HG02840 (cell line): ENCODE results near the gene NARS2.
A peak's percentile ranks its signal among the peaks of the same experiment; 100 is the strongest.

Source experiments
- ATAC-seq: cut with Tn5 transposase; IDR thresholded peaks from one replicate; pipeline ENCODE4 v1.9.1; 2021; ENCODE audit warnings: mild to moderate bottlenecking, moderate library complexity, moderate number of reproducible peaks; ENCODE audit not compliant: unreplicated experiment, low FRiP score

The NARS2 gene

DNA sequence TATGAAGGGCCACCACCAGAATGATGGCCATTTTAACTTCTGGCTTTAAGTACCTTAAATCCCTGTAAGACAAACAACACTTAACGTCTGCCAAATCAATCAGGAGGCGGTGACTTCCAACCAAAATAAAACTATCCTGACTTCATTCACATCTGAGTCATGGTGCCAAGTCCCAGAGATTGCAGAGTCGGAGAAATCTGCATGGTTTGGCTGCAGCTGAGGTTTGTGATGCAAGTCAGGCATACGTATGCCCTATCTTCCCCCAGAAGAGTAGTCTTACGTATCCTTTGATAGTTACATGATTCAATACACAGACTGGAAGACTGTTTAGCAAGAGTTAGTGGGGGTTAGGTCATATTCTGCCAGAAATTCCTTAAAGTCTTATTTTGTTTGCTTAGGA is 155.3 kb downstream of the NARS2 start:
- no peak for ATAC-seq

DNA sequence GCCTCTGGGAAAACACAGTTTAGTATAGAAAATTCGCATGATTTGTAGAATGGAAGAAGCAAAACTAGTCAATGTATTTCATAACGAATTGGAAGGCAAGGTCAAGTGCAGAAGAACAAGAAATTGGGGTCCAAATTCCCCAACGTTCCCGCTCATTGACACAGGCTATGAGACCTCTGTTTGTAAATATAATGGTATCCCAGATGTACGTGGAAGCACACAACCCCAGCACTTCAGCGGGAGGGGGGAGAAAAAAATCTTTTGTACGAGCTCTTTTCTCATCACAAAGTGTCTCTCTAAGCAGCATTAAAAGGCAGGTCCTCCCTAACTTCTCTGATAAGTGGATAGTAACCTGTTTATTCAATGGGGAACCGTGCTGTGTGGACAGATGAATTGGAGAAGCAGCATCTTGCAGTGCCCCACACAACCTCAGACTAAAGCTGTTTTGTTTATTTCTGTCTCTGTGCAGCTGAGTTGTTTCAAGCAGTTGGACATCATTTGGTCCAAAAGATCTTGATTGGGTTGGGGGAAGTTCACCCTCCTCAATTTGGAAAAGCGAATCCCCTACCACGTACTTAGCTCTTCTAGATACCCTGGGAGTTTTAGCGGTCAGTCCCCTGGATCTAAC is 156.0 kb downstream of the NARS2 start:
- no peak for ATAC-seq

DNA sequence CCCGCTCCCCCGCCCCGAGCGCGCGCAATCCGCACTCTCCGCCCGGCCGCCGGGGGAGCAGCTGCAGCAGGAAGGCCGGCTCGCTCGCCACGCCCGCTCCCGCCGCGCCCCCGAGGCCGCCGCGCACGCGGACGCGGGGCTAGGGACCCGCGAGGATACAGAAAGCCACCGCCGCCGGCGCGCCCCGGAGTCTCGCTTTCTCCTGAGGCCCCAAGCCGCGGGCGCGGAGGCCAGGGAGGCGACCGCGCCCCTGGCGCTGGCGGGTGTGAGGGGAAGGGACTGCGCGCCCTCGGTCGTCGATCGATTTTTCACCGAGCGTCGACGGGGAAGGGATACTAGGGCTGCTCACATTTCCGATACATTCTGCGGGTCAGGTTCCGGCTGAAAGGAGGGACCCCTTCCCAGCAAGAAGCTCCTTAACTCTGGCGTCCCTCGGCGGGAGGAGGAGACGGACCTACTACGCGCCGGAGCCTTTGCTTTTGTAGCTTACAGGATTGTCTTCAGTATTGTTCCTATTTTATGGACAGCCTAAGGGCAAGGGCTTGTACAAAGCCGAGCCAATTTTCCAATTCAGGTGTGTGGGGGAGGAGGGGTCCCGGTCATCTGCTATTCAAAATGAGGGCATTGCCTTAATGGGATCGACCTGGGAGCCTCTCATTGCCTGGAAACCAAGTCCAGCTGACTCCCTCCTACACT is 156.6 kb downstream of the NARS2 start:
- peak; percentile 47 for ATAC-seq

DNA sequence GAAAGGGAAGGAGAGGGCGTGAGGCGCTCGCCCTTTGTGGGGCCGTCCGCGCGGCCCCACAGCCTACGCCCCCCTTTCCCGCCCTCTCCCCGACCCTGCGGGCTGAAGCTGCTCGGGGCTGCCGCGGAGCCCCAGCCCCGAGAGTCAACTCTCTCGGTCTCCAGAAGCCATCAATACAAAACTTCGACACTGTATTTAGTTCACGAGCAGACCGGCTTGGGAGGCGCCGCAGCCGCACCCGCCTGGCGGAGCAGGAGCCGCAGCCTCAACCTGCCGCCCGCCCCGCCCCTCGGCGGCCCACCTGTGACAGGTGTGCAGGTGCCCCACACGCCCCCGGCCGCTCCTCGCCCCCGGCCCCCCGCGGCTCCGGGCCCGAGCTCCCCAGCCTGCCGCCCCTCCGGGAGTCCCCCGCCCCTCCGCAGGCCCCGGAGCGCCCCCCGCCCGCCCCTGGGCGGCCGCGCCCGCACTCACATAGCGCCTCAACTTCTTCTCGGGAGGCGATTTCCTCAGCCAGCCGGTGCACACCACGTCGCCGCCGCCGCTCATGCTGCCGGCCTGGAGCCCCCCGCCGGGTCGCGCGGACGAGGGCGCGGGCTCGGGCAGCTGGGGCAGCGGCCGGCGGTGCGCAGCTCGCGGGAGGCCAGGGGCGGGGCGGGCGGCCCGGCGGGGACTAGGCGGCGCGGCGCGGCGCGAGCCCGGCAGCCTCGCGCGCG is 157.3 kb downstream of the NARS2 start, which contains the start of gene GAB2:
Gene GAB2, minus strand, starts transcription at position 646 of the 713 bp plus-strand sequence. Its CDS starts 100 bp downstream, at position 546.
- peak; percentile 20 for ATAC-seq

DNA sequence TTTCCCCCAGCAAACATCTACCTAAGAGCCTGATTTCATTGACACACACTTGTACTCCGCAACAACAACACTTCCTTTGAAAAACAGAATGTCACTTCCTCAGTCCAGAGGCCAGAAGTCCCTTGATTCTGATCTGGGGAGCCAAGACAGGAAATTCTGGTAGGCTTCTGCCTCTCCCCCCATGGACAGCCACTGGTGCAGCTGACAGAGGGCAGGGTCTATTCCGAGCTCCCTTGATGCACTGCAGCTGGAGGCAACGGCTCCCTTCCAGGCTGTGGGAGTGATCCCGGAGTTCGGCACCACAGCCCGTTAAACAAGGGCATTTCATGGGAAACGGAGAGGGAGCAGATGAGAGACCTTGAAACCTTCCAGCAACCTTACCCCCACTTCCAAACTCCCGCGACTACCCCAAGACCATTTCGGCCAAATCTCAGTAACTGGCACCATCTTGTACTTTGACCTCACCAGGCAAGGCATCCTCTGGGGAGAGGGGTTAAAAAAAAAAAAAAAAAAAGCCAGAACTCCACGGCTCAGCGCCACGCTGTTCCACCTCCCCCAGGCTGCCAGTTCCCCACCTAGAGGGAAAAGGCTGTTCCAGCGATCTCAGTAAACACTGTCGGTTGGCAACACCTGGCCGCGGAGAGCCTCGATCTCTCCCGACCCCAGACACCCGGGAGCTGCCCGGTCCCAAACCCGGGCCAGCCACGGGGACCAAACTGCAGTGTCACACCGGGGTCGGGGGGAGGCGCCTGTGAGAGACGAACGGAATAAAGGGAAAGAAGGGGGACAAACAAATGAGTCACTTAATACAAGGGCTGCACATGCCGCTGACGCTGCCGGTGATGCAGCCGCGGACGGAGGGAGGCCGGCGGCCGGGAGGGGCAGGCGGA is 158.1 kb downstream of the NARS2 start:
- ATAC-seq: peak; percentile 48

DNA sequence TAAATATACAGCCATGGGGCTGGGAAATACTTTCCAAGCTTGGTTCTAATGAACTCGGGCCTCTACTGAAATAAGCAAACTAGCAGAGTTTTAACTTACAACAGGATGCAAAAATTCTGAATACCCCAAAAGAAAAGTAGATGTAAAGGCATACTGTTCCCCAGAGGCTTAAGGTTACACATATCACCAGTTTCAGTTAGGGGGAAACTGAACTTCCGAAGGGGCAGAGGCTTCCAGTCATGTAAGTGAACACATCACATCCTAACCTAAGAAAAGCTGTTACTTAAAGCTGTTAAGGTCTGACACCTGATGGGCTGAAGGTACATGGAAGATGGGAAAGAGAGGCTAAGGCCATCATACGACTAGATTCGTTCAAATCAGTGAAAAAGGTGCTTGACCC is 159.3 kb downstream of the NARS2 start:
- no peak for ATAC-seq

- no peak for ATAC-seq
Observed at GRCh38 chr11:78414321-78415051, 160.2 kb downstream of the NARS2 start.

DNA sequence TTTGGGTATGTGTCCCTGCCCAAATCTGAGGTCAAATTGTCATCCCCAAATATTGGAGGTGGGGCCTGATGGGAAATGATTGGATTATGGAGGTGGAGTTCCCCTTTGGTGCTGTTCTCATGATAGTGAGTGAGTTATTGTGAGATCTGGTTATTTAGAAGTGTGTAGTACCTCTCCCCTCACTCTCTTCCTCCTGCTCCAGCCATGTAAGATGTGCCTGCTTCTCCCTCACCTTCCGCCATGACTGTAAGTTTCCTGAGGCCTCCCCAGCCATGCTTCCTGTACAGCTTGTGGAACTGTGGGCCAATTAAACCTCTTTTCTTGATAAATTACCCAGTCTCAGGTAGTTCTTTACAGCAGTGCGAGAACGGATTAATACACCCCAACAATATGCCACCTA is 166.0 kb downstream of the NARS2 start:
- no peak for ATAC-seq

DNA sequence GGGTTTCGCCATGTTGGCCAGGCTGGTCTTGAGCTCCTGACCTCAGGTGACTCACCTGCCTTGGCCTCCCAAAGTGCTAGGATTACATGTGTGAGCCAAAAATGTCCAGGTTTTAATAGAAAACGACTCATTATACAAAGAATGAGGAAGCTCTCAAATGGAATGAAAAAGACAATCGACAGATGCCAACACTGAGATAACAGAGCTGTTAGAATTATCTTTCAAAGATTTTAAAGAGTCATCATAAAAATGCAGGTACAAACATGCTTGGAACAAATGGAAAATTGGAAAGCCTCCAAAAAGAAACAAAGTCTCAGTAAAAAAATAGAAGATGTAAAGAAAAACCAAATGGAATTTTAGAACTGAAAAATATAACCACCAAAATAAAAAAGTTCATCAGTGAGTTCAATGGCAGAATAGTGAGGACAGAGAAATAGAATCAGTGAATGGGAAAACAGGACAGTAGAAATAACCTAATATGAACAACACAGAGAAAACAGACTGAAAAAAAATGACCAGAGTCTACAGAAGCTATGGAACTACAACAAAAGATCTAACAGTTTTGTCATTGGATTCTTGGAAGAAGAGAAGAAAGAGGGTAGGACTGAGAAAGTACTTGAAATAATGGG is 168.0 kb downstream of the NARS2 start:
- no peak for ATAC-seq

DNA sequence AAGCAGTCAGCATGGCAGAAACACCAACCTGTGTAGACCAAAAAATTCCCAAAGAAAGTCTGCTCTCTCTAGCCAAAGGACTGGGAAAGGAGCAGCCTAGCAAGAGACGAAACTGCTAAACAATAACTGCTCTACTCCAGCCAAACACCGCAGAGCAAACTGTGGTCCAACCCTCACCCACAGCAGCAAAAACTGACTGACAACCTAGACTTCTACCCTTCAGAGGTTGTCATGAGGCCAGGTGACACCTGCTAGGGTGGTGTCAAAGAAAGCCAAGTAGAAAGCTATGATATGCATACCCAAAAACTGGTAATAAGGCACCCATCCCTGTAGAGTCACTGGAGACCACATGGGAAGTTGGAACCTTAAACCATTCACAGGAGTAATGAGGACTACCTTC is 168.9 kb downstream of the NARS2 start:
- no peak for ATAC-seq

GRCh38 chr11:78403781-78404180 is 170.9 kb downstream of the NARS2 start:
- no peak for ATAC-seq

- ATAC-seq: no peak
Observed at GRCh38 chr11:78402847-78403246, 171.8 kb downstream of the NARS2 start.

- ATAC-seq: no peak
Observed at GRCh38 chr11:78400702-78401101, 174.0 kb downstream of the NARS2 start.

- no peak for ATAC-seq
Observed at GRCh38 chr11:78400116-78400515, 174.5 kb downstream of the NARS2 start.

DNA sequence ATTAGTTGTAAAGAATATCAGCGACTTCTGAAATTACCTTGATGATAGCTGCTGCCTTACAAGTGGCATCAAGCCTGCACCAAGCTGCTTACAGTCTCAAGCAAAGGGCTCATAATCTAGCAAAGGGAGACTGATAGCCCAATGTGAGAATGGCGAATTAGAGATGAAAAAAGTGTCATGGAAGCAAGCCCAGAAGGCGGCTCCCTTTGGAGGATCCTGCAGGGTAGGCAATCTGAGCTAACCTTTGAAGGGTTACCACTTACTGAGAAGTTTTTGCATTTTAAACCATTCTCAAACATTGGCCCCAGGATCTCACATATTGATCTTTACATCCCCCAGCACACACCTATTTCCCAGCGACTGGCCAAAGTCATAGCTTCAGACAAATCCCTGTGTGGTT is 175.5 kb downstream of the NARS2 start:
- no peak for ATAC-seq

DNA sequence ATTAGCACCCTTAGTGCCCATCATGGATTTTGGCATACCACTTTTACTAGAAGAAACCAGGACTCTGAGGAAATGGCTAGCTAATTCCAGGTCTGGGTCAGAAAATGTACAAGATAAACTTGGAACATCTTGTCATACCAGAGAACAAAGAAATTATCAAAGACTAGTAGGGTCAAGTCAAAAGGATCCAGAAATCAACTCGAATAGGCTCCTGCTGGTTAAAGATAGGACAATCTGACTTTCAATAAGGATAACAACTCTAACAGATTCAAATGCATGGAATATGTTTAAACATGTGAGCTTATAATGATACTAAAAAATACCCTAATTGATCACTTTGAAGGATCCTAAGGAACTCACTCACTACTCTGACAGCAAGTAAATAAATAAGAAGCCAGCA is 175.9 kb downstream of the NARS2 start:
- ATAC-seq: no peak

DNA sequence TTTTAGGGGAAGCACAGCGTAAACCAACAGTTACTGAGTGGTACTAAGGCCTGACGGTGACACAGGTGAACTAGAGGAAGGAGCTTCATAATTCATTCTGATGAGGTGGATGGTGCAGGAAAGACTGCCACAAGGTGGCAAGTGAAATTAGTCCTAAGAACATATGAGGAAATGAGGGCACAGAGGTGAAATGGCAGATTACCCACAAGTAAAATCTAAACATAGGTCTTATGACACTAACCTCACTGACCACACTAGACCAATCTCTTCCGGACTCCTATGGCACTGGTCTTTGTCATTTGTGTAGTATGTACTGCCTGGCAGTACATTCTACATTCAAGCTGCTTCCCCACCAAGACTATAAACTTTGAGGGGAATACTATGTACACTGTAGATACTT is 177.3 kb downstream of the NARS2 start:
- no peak for ATAC-seq

GRCh38 chr11:78395597-78395996 is 179.1 kb downstream of the NARS2 start:
- no peak for ATAC-seq

- no peak for ATAC-seq
Observed at GRCh38 chr11:78392854-78393253, 181.8 kb downstream of the NARS2 start.

- no peak for ATAC-seq
Observed at GRCh38 chr11:78391424-78391823, 183.2 kb downstream of the NARS2 start.
